GM20000 (cell line): ENCODE measurements around the gene CKAP5.

Experiments used
- DNase-seq: peaks from one replicate; pipeline ENCODE4 v3.0.0; 2012; ENCODE audit warnings: low spot score
- CTCF ChIP-seq: IDR thresholded peaks from 2 replicates; pipeline ENCODE4 v1.5.1; 2012; ENCODE audit warnings: mild to moderate bottlenecking, control low read depth; ENCODE audit errors: extremely low read depth, missing control alignments

Gene CKAP5

GRCh38 chr11:46738887-46739286 lies 107.2 kb downstream of the CKAP5 start:
- DNase-seq = no peak
- TF ChIP-seq CTCF = no peak

- TF ChIP-seq CTCF = no peak
- no peak for DNase-seq
Measured at GRCh38 chr11:46737699-46738098, 108.4 kb downstream of the CKAP5 start.

- no peak for TF ChIP-seq CTCF
Measured at GRCh38 chr11:46736615-46737014, 109.5 kb downstream of the CKAP5 start.

GRCh38 chr11:46736146-46736545 lies 109.9 kb downstream of the CKAP5 start:
- no peak for TF ChIP-seq CTCF
- no peak for DNase-seq

More at GRCh38 chr11:46736615-46737014, 109.5 kb downstream of the CKAP5 start:
- DNase-seq = no peak

- no peak for TF ChIP-seq CTCF
- DNase-seq = no peak
Measured at GRCh38 chr11:46733234-46733633, 112.8 kb downstream of the CKAP5 start.

GRCh38 chr11:46731545-46731944 lies 114.5 kb downstream of the CKAP5 start:
- TF ChIP-seq CTCF = no peak
- DNase-seq = no peak

GRCh38 chr11:46729110-46730027 lies 116.7 kb downstream of the CKAP5 start:
- TF ChIP-seq CTCF = no peak
- DNase-seq = no peak
